GM21723 (cell line): ENCODE results near the gene SEMG2.

Experiments
- ATAC-seq: cut with Tn5 transposase; IDR thresholded peaks from one replicate; pipeline ENCODE4 v1.9.1; 2021; ENCODE audit warnings: mild to moderate bottlenecking, moderate library complexity; ENCODE audit not compliant: unreplicated experiment

SEMG2 gene

GRCh38 chr20:45226287-45226686 is 5.1 kb downstream of the SEMG2 start:
- no peak for ATAC-seq

GRCh38 chr20:45229264-45230056 is 8.3 kb downstream of the SEMG2 start:
- ATAC-seq: no peak

GRCh38 chr20:45230631-45231030 is 9.5 kb downstream of the SEMG2 start:
- ATAC-seq: no peak

- no peak for ATAC-seq
Measured at GRCh38 chr20:45235995-45236394, 14.8 kb downstream of the SEMG2 start.

- ATAC-seq: no peak
Measured at GRCh38 chr20:45238139-45238538, 17.0 kb downstream of the SEMG2 start.

GRCh38 chr20:45246109-45246508 is 24.9 kb downstream of the SEMG2 start:
- ATAC-seq: no peak

GRCh38 chr20:45247865-45248264 is 26.7 kb downstream of the SEMG2 start:
- ATAC-seq: no peak

GRCh38 chr20:45248609-45249008 is 27.4 kb downstream of the SEMG2 start:
- no peak for ATAC-seq

GRCh38 chr20:45251884-45252560 is 30.8 kb downstream of the SEMG2 start:
- ATAC-seq: no peak

GRCh38 chr20:45253261-45253660 is 32.1 kb downstream of the SEMG2 start:
- ATAC-seq: no peak

GRCh38 chr20:45254383-45255262 is 33.5 kb downstream of the SEMG2 start, which contains the start of gene SLPI:
TSS of gene SLPI (minus strand) at chr20:45254564. CDS start at chr20:45254543, 21 bp downstream.
- ATAC-seq: no peak

GRCh38 chr20:45257161-45257560 is 36.0 kb downstream of the SEMG2 start:
- no peak for ATAC-seq

- ATAC-seq: no peak
Measured at GRCh38 chr20:45257711-45258110, 36.5 kb downstream of the SEMG2 start.

- no peak for ATAC-seq
Measured at GRCh38 chr20:45258259-45258658, 37.1 kb downstream of the SEMG2 start.

GRCh38 chr20:45258664-45259063 is 37.5 kb downstream of the SEMG2 start:
- no peak for ATAC-seq

- no peak for ATAC-seq
Measured at GRCh38 chr20:45263556-45264266, 42.5 kb downstream of the SEMG2 start.

GRCh38 chr20:45266977-45267376 is 45.8 kb downstream of the SEMG2 start:
- ATAC-seq: no peak

GRCh38 chr20:45268531-45268930 is 47.4 kb downstream of the SEMG2 start:
- no peak for ATAC-seq

GRCh38 chr20:45269056-45269455 is 47.9 kb downstream of the SEMG2 start:
- no peak for ATAC-seq

- ATAC-seq: no peak
Measured at GRCh38 chr20:45269754-45270270, 48.6 kb downstream of the SEMG2 start.
